Activated naive CD4-positive, alpha-beta T cell treated with Interleukin-2 at 50 U/mL for 16 hours (primary cell): ENCODE results near the gene AUTS2.
A peak's percentile ranks its signal among the peaks of the same experiment; 100 is the strongest.

Source experiments
- DNase-seq: peaks from one replicate; pipeline ENCODE4 v3.0.0-alpha.2; 2020

Gene AUTS2

DNA sequence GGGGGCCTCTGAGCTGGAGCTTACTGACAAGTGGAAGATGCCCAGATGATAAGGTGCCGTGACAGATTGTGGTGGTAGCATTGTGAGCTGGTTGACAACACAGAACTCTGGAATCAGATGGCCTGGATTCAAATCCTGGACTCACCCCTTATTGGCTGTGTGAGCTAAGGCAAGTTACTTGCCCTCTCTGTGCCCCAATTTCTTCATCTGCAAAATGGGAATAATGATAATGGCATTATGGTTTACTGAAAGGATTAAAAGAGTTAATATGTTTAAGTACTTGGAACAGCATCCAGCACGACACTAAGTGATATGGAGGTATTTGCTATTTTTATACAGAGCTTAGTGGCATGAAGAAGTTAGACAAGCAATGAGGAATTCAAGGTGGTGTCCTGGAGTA is 1067.7 kb downstream of the AUTS2 start:
- DNase-seq: no peak

DNA sequence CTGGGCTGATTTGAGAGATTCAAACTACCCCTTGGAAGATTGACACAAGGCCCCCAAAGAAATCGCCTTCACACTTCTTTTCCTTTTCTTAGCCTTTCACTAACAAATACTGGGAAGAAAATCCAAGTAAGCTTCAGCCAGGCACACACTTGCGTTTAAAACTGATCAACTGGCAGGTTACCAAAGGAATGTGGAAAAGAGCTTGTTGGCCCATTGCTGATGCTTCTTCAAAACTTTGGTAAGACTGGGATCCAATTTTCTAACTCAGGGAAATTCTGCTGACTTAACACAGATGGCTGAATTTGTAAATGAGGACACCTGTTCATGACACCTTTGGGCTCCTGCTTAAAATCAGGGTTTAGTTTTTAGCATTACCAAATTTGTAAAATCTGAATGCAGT is 1069.1 kb downstream of the AUTS2 start:
- no peak for DNase-seq

DNA sequence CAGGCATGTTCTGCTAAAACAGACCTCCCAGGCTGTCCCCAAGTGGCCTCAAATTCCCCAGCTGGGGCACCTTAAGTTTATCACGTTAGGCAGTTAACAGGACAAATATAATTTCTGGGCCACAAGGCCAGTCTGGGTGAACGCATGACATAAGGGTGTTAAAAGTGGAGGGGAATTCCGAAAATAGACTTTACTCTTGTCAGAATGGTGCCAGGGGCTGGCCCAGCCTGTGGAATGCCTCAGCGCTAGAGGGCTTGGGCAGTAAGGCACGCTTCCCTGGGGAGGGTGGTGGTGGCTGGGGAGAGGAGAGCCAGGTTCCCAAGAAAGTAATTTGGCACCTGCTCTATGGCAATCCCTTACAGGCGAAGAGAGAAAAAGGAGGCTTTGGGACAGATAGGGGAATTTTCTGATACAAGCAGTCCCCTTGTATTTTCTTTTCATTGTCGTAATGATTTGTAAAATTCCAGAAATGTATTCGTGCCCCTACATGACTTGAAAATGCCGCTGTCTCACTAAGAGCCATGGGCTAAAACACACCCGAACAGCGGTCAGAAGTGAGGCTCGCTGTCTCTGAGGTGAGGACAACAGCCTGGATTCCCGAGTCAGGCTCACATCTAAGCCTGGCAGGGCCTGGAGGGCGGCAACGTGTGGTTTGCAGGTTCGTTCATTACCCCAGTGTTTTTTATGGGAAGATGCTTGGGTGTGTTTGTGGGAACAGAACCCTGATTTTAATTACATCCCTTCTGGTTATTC is 1070.5 kb downstream of the AUTS2 start:
- DNase-seq: no peak

DNA sequence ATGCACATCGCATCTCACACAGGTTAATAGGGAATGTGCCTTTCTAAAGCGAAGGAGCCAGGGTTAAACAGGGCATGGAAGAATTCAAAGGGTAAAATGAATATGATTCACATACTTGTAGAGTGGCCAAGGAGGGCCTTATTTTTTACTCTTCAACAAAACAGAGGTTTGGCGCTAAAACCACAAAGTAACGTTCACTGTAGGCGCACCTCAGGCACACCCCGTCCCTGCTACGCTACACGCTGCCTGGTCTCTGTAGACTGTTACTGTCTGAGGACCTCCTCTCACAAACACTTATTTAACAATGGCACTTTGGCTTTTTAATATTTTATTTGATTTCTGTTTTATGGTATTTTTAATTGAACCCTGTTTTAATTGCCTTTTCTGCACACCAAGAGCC is 1071.6 kb downstream of the AUTS2 start:
- no peak for DNase-seq

DNA sequence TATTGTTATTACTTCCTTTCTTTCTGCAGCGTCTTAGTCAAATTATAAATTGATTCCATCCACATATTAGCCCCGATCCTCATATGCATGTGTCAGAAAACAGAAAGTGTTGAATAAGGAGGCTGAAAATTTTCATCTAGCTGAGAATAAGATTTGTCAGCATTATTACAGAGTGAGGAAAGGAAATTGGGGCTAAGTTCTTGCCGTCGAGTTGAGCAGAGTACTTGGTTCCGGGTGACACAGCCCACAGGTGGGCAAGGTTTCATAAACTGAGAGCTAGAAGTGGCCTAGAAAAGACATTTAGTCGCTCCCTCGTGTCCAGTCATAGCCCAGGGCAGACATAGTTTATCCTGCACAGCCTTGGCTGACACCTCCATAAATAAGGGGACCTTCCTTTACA is 1072.0 kb downstream of the AUTS2 start:
- DNase-seq: no peak

DNA sequence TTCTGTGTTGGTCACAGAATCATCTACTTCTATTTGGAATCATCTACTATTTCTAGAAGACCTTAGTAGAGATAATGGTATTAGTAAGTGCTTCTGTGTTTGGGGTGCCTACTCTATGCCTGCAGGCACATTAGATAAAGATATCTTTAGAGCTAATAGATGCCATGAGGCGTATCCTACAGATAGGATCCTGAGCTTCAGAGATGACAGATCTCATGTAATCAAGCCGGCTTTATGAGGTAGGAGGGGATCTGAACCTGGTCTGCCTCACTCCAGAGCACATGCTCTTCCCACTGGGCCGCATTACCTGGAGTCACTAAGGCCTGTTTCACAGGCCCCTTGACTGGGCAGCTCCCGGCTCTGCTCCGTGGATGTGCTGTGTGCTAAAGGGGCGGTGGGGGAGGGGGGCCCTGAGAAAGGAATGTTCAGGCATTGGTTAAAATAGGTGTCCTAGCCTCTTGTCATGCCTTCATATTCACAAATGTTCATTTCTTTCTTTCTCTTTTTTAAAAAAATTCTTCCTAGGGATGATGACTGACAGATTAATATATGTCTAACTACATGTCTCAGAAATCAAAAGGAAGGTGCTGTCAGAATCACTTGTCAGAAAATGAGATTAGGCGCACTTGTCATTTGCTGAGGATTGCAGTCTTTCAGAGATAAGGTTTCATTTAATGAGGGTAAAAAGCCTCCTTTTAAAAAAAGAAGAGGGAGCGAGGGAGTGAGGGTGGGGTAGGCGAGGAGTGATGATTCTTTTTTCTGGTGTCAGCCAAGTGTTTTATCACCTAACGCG is 1075.7 kb downstream of the AUTS2 start:
- DNase-seq: no peak

DNA sequence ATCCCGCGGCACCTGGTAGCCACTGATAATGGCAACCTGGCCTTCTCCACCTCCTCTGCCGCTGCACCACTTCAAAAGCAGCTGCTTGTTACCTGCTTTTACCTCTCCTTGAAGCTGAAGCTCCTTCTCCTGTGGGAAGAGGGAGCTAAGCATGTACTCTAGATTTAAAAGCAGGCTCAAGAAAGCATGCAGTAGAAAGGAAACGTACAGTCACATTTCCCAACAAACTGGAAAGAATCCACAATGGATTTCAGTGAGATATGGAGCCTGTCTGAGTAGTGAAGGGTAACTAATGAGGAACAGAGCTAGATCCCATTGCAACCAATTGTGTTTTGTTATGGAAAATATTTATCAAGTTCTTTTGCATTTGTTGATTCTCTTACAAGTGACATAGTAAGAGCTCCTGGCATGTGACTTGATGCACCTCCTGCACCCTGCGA is 1076.3 kb downstream of the AUTS2 start:
- DNase-seq: no peak

DNA sequence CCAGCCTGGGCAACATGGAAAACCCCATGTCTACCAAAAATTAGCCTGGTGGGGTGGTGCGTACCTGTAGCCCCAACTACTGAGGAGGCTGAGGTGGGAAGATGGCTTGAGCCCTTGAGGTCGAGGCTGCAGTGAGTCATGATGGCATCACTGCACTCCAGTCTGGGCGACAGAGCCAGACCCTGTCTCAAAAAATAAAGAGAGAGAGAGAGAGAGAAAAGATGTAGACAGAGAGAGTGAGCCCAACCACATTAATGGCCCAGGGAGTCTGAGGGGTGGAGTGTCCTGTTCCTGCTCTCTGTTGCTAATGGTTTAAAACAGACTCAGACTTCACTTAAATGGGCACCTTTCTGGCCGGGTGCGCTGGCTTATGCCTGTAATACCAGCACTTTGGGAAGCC is 1078.0 kb downstream of the AUTS2 start:
- no peak for DNase-seq

DNA sequence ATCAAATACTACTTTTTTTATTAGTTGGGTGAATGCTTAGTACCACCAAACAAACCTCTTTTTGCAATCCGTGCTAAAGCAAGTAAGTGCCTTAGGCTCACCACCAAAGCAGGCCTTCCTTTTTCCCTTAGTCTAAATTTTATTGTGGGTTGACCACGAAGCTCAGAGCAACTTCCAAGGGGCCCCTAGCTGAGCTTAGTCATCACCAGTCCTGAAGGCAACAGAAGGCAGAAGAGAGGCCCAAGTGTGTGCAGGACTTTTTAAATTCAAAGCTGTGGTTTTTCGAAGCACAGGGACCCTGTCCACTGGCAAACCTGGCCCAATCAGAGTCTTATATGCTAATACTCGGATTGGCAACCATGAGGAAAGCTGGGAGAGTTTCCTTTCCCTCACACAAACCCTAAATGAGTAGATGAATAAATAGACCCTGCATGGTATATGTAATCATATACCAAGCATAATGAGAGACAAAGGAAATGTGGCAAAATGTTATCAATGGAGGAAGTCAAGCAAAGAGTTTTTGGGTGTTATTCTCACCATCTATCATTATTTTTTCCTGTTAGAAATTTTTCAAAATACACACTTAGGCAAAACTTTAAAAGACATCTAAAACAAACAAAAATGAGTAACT is 1080.5 kb downstream of the AUTS2 start:
- no peak for DNase-seq

DNA sequence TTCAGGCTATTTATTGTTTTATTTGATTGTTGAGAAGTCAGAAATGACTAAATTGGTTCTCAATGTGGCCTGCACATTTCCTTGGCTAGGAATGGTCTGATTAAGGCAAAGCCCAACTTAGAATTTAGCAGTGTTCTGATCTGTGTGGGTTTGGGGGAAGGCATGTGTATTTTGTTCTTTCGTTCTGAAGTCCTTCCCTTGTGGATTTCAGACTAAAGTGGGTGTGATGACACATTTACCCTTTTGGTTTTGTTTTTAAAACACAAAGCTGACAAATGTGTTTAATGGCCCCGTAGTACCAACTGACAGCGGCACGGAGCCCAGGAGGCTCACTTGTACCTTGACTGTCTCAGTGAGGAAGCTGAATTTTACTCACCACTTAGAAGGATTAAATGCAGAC is 1081.4 kb downstream of the AUTS2 start:
- peak; percentile 23 for DNase-seq

DNA sequence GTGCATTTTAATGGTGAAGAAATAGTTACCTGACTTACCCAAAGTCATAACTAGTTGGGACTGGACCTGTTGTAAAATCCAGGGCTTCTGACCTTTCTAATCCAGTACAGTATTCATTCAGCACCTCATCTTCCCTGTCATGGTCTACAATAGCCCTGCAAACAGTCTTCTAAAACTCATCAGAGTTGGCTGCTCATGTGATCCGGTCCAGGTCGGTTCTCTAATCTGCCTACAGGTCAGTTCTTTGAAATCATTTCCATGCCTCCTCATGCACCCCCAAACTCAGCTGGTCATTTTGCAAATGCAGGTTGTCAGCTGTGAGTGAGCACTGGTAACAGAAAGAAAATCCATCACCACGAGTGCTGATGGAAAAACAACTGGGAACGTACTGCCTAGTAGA is 1082.0 kb downstream of the AUTS2 start:
- no peak for DNase-seq

DNA sequence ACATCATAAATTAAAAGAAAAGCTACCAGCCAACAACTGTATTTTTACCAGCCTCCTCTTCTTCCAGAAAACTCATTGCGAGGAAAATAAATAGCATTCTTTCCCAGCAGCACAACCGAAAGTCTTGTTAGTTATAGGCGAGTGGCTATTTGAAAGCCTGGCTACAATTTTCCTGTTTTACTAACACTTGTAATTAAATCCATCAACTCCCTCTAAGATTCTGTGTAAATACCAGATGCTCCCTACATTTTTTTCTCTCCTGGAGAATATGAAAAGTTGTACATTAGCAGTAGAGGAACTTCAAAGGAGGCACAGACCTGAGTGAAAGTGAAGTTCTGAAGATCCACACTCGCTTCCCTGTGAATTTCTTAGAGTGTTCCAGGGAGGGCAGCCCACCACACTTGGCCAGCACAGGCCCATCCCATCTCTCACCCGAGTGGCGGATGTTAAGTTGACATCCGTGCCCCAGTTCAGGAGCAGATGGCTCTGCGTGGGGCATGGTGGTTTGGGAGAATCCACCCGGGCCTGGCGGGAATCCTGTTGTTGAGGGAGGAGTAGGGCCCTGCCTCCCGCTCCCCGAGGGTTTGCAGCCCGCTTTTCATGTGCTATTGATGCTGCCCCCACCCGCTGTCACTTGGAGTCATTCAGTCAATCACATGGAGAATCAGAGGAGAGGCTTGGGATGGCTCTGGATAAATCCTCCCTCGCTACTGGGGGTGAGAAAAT is 1082.6 kb downstream of the AUTS2 start:
- DNase-seq: no peak

DNA sequence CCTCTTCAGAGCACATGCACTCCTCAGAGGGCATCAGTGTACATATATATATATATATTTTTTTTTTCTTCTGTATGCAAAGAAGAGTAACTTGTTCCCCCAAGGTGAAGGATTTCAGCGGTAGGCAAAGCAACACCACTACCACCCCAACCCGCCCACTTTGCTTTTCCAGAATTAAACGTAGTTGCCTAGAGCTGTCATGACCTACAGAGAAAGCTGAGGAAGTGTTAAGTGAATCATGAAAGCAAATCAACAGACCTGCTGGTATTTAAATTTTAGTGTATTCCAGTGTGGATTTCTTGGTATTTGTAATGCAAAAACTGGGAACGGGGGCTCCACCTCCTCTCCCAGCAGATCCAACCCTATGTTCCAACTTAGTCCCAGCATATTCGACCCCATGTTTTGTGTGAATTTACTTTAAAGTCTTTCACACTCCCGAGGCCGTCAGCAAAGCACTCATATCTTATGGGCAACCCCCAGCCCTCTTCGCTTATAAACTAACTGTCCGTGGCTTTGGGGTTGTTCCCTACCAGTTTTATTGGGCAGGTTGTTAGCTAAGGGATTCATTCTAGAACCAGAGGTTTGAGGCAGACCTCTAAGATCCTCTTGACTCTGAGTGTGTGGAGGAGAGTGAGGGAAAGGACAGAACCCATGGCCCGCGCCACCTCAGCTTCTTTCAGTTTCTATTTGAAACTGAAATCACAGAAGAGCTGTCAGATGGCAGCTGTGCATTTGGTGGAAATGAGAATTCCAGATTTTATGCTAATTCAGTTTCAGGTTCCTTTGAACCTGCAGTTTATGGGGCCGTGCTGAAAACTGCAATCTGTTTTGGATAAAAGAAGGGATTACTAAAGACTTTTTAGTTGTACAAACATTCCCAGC is 1083.4 kb downstream of the AUTS2 start:
- DNase-seq: peak; percentile 27

DNA sequence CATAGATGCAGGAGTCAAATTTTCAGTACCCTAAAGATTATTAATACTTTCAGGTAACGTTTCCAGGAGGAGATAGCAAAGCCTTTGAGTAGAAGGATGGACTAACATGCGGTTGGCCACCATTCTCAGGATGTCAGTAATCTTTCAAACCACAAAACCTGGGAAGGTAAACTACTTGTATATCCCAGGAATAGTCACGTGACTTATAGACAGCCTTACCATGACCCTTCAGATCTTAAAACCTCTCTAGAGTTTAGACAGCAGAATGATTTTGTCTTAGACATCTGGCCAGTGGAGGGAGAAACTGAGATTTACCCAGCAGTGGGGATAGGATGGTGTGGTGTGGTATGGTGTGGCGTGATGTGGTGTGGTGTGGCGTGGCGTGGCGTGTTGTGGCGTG is 1085.9 kb downstream of the AUTS2 start:
- DNase-seq: no peak

DNA sequence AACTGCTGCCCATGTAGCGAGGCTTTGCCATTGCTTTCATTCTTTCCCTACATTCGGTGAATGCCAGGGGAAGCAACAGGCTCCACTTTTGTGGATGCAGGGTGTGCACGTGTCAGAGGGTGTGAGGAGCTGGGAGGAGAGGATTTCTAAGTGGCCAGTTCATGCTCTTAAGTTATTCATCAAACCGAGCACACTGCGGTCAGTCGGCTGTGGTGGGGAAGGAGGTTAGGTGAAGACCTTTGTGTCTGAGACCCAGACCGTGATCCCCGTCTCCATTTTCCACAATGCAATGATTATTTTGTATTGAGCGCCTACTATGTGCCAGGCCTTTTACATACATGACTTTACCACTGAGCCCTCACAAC is 1095.0 kb downstream of the AUTS2 start:
- DNase-seq: no peak

DNA sequence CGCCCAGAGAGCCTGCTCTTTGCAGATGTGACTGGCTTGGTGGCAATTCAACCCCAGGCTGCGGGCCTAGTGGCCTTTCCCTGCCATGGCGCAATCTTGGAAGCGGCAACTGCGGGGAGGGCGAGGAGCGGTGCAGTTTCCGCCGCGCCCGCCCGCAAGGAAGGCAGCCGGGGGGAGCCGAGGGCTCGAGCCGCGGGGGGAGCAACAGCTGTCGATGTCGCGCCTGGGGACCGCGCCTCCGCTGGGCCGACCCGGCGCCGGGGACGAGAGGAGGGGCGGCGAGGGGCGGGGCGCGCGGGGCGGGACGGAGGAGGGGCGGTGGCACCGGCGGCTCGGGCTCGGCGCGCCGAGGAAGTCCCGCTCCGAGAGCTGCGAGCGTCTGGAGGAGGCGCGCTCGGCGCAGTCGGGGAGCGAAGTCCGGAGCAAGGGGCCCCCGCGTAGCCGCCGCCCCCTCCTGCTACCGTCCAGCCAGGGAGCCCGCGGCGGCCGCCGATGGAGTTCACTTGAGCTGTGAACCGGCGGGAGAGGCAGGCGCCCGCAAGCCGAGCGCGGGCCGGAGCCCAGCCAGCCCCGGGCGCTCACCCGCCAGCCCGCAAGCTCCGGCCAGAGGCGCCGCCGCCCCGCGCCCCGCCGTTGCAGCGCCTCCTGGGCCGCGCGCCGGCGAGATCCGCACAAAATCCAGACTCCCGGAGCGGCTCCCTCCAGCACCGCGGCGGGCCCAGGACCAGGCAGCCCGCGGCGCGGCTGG is 1095.6 kb downstream of the AUTS2 start:
- peak; percentile 48 for DNase-seq

DNA sequence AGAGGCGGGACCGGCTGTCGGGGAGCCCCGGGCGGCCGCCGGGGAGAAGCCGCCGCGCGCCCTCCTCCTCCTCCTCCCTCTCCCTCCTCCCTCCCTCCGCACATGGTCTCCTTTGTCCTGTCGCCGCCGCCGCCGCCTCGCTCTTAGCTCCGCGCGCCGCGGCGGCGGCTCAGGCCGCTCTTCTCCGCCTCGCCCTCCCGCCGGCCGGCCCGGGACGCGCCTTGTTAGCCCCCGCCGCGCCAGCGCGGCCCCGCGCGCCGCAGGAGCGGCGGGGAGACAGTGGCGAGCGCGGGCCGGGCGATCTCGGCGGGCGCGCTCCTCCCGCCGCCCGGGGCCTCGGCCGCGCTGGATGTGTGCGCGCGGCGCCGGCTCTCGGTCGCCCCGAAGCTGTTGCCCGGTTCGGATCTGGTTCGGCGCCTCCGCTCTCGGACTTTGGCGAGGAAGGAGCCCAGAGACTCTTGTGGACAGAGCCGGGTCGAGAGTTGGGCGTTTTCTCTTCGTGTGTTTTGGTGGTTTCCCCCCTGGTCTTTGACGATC is 1096.2 kb downstream of the AUTS2 start:
- peak; percentile 12 for DNase-seq

DNA sequence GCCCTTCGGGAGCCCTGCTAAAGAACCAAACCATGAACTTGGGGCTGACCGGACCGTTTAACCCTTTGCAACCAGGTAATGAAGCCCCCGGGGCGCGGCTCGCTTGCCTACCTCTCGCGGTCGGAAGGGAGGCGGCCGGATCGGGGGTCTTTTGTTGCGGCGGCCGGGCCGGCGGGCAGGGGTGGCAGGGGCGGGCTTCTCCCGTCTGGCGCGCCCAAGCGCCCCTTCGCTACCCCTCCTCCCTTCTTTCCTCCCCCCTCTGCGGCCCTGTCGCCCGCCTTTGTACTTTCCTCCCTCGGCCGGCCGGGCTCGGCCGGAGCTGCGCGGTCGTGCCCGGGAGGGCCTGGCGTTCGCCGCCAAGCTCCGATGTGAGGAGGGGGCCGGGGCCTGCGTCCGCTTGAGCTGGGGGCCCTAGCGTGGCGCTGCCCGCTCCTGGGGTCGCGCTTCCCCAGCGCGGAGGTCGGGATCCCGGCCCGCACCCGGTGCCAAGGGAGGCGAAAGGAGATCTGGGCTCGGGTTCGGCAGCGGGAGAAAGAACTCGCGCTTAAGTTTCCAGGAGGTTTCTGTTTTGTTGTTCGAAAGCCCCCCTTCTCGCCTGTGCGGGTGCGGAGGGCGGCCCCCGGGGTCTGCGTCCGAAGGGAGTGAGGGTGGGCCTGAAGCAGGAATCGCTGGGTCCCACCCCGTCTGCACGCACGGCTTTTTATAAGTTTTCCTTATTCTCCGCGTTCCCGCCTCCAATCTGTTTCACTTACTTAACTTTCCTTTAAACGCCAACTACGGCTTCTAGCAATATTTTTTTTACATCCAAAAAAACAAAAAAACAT is 1096.9 kb downstream of the AUTS2 start:
- DNase-seq: peak; percentile 3

DNA sequence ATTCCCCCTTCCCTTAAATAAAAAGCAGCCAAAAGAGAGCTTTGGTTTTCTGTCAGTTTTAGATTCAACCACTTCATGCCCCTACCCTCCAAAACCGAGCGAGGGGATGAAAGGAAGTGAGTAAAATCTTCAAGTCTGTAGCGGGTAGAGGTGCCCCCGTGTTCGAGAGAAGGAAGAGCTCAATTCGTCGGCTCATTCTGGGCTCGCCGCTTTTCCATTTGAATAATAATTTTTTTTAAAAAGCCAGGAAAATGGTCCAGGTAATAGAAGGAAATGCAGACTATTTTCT is 1097.5 kb downstream of the AUTS2 start:
- DNase-seq: no peak

DNA sequence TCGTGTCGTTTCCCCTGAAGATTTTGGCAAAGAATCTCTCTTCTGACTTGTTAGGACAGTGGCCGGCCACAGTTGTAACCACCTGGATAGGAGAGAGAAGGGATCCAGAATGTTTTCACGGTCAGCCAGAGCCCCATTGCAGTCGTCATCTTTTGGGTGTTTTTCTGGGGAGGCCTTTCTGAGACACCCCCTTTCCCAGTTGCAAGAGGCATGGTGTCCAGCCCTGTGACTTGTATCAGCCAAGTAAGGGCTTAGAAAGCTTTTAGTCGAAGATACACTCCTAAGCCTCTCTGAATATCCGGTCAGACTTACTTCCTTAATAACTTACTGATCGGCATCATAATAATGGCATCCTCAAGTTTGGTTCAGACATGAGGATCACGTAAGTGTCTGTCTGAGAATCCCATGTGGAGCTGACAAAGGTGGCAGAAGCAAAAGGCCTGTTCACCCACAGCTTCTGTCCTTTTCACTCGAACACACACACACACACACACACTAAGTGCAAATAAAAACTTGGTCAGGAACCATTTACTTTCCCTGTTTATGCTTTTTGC is 1098.0 kb downstream of the AUTS2 start:
- no peak for DNase-seq
